Tibial artery (tissue), 4 donors: Measurements from ENCODE around the gene CEACAM21.

Source experiments
- DNase-seq, 2 donors: peaks; one replicate each; pipeline ENCODE4 v3.0.0-alpha.2; 2019
- H3K27ac ChIP-seq, 2 donors: fragments of 200-600 bp; sonication (generic) in 1 of 2; 1 replicate in 1 of 2; 2 replicates in 1 of 2; pipeline ENCODE4 v1.5.1; 2018 to 2019; ENCODE audit warnings: mild to moderate bottlenecking in 1 of 2
- H3K27me3 ChIP-seq, 2 donors: fragments of 200-600 bp; sonication (generic) in 1 of 2; one replicate each; pipeline versions ENCODE4 v1.5.1 to v1.6.0; 2016 to 2019
- H3K36me3 ChIP-seq, 3 donors: fragments of 200-600 bp; sonication (generic) in 2 of 3; one replicate each; pipeline ENCODE4 v1.5.1; 2016 to 2019; ENCODE audit warnings: mild to moderate bottlenecking in 2 of 3
- H3K4me1 ChIP-seq, 4 donors: fragments of 200-600 bp; sonication (generic) in 2 of 4; 1 replicate in 3 of 4; 2 replicates in 1 of 4; pipeline ENCODE4 v1.5.1; 2016 to 2019
- H3K4me3 ChIP-seq, 2 donors: fragments of 200-600 bp; sonication (generic) in 1 of 2; 1 replicate in 1 of 2; 2 replicates in 1 of 2; pipeline ENCODE4 v1.5.1; 2018 to 2019; ENCODE audit warnings: mild to moderate bottlenecking in 2 of 2
- H3K9me3 ChIP-seq, 3 donors: fragments of 200-600 bp; sonication (generic) in 1 of 3; one replicate each; pipeline ENCODE4 v1.5.1; 2016 to 2019
- CTCF ChIP-seq, 2 experiments: fragments of 200-600 bp in 1 of 2; fragments of 450-650 bp in 1 of 2; IDR thresholded peaks; one replicate each; pipeline ENCODE4 v1.5.1; 2017 to 2019; ENCODE audit warnings: antibody characterized with exemption in 2 of 2, mild to moderate bottlenecking in 1 of 2, moderate library complexity in 1 of 2
- intact Hi-C: fragments of 100-400 bp; cut with DNase I; formaldehyde crosslinking; loops from one replicate; pipeline ENCODE4 v1.15.0; 2023; ENCODE audit warnings: low total_unique reads

CEACAM21 gene

DNA sequence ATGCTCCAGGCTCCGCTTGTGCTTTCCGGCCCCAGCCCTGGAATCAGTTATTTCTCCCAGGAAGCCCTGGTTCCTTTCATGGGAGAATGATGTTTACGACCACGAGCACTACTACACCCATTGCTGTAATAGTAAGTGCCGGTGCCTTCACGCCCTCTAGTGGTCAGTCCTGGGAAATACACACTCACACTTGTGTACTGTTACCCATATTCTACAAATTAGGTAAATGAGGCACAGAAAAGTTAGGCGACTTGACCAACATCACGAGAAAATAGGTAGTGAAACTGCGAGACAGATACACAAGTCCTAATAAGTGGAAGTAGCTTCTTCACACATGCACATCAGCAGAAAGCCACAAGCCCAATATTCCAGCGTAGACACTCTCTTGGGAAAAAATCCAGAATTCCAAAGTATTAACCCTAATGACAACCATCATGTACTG, 21.7 kb downstream of the CEACAM21 start:
- peak; percentile 67 to 79 for TF ChIP-seq CTCF (IDR thresholded peaks at IDR 0.05)
- Histone ChIP-seq H3K9me3 (no peaks in the 10 kb centered on the region), H3K36me3 (no peaks in the 10 kb centered on the region), H3K4me1 (no peaks in the 10 kb centered on the region), H3K27ac (no peak overlapping the region), H3K27me3 (peaks cover 0 to 17% of the 10 kb centered on the region in 2 donors), H3K4me3 (no peak overlapping the region)
- intact Hi-C loops, result no loop called here
- peak; percentile 76 to 82 for DNase-seq

DNA sequence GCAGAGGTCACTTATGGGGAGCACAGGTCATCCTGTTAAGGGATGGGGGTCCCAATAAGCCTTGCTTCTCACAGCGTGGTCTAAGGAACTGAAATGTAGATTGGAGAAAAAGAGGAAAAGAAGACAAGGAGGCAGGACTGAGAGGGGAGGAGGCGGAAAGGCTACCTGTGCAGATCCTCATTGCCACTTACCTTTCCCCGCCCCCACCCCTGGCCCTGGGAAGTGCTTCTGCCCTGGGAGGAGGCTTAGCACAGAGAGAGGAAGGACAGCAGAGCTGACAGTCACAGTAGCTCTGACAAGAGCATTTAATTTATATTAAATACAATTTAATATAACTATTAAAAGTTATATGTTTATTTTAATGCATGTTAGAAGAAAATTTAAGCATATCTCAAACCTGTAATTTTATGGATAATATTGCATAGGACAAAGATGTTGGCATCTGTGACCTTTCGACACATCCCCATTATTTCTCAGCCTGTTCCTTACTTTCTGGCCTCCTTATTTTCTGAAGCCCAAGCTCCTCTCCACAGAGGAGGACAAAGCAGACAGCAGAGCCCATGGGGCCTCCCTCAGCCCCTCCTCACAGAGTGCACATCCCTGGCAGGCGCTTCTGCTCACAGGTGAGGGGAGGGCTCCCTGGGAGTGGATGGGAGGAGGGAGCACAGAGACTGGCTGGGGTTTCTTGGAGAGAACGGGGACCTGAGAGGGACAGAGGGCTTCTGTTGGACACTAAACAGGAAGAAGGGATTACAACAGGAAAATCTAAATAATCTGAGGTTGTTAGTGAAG, 23.4 kb downstream of the CEACAM21 start:
- H3K36me3 ChIP-seq, result no peaks in the 10 kb centered on the region
- intact Hi-C loops, result no loop called here

DNA sequence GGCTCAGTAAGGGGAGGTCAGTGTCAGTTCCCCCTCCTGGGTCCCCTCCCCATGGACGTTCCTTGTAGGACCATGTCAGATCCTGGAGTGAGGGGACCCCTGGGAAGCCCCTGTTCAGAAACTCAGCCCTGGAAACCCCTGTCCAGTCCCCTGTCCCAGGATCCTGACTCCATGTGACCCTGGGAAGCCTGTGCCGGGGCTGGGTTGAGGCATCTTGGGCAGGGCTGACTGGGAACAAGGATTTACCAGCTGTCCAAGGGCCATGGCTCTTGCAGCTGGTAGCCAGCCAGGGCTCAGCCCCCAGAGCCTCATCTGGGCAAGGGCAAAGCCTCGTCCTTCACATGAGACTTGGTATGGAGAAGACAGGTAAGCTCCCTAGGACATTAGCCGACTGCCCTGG, 25.8 kb downstream of the CEACAM21 start:
- Histone ChIP-seq H3K4me1 (no peaks in the 10 kb centered on the region), H3K27me3 (peaks cover 0 to 11% of the 10 kb centered on the region in 2 donors), H3K4me3 (no peak overlapping the region), H3K9me3 (no peaks in the 10 kb centered on the region), H3K27ac (no peak overlapping the region), H3K36me3 (no peaks in the 10 kb centered on the region)
- intact Hi-C loops, result no loop called here
- DNase-seq, result peak in 1 of 2 donors; percentile 55
- no peak for TF ChIP-seq CTCF (IDR thresholded peaks at IDR 0.05)

More for the DNA sequence above, 23.4 kb downstream of the CEACAM21 start:
- no peak overlapping the region for H3K4me3 ChIP-seq
- DNase-seq, result no peak
- TF ChIP-seq CTCF (IDR thresholded peaks at IDR 0.05), result no peak
- no peaks in the 10 kb centered on the region for H3K9me3 ChIP-seq
- H3K27me3 ChIP-seq, result peaks cover 0 to 17% of the 10 kb centered on the region in 2 donors
- no peaks in the 10 kb centered on the region for H3K4me1 ChIP-seq
- no peak overlapping the region for H3K27ac ChIP-seq

DNA sequence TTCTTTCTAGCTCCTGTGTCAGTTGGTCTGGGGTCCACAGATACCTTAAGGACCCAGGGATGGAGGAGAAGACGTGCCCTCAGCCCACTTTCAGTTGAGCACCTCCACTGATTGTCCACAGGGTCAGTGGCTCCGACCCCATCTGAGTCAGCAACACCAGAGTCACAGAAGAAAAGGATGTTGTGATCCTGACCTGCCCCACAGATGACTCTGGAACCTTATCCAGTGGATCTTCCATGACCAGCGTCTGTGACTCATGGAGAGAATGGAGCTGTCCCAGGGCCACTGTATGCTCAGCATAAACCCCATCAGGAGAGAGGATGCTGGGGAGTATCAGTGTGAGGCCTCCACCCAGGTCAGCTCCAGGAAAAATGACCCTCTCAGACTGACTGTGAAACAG, 28.9 kb downstream of the CEACAM21 start:
- no peaks in the 10 kb centered on the region for H3K9me3 ChIP-seq
- H3K27ac ChIP-seq, result no peak overlapping the region
- no peak overlapping the region for H3K4me3 ChIP-seq
- no peaks in the 10 kb centered on the region for H3K4me1 ChIP-seq
- intact Hi-C loops, result no loop called here
- TF ChIP-seq CTCF (IDR thresholded peaks at IDR 0.05), result no peak
- H3K36me3 ChIP-seq, result no peaks in the 10 kb centered on the region
- DNase-seq, result peak in 1 of 2 donors; percentile 11
- H3K27me3 ChIP-seq, result no peaks in the 10 kb centered on the region

- H3K4me1 ChIP-seq, result no peaks in the 10 kb centered on the region
- intact Hi-C loops, result no loop called here
- H3K27me3 ChIP-seq, result no peaks in the 10 kb centered on the region
- no peak for DNase-seq
- no peaks in the 10 kb centered on the region for H3K9me3 ChIP-seq
- TF ChIP-seq CTCF (IDR thresholded peaks at IDR 0.05), result no peak
- H3K4me3 ChIP-seq, result no peak overlapping the region
- no peak overlapping the region for H3K27ac ChIP-seq
- no peaks in the 10 kb centered on the region for H3K36me3 ChIP-seq
Measured at GRCh38 chr19:41606215-41606837, 30.4 kb downstream of the CEACAM21 start.
